Activated gamma-delta T cell (primary cell): ENCODE measurements around the gene ELN.
A peak's percentile ranks its signal among the peaks of the same experiment; 100 is the strongest.

Experiments used
- DNase-seq: peaks from one replicate; lab custom pipeline; 2025; lab: John Stamatoyannopoulos, UW

ELN gene

GRCh38 chr7:74093671-74094223 lies 65.8 kb downstream of the ELN start:
- DNase-seq = peak; percentile 56

GRCh38 chr7:74094224-74095101 lies 66.5 kb downstream of the ELN start:
- DNase-seq = peak; percentile 57

GRCh38 chr7:74095135-74095534 lies 67.2 kb downstream of the ELN start:
- DNase-seq = no peak

GRCh38 chr7:74097937-74098614 lies 70.1 kb downstream of the ELN start:
- DNase-seq = no peak

GRCh38 chr7:74099031-74099430 lies 71.1 kb downstream of the ELN start:
- DNase-seq = no peak

- DNase-seq = no peak
Observed at GRCh38 chr7:74101061-74101681, 73.2 kb downstream of the ELN start.

GRCh38 chr7:74103219-74103772 lies 75.3 kb downstream of the ELN start:
- DNase-seq = no peak

- no peak for DNase-seq
Observed at GRCh38 chr7:74104702-74105101, 76.7 kb downstream of the ELN start.

GRCh38 chr7:74105992-74106391 lies 78.0 kb downstream of the ELN start:
- DNase-seq = no peak

GRCh38 chr7:74106846-74107245 lies 78.9 kb downstream of the ELN start:
- DNase-seq = no peak

- no peak for DNase-seq
Observed at GRCh38 chr7:74115326-74115725, 87.4 kb downstream of the ELN start.

- DNase-seq = no peak
Observed at GRCh38 chr7:74116356-74116755, 88.4 kb downstream of the ELN start.
